GM23248 (cell line): ENCODE measurements around the gene TNFRSF19. TPM values are rescaled to one million over a fixed set of nuclear protein-coding genes. Genes with fewer than 3 reads are reported as not detected.

Experiments
- DNase-seq: peaks from one replicate; pipeline ENCODE4 v3.0.0-alpha.2; 2015
- H2AFZ ChIP-seq: fragments of 200-600 bp; sonication (generic); 2 replicates; pipeline ENCODE4 v1.6.1; 2016; ENCODE audit warnings: antibody characterized with exemption
- H3F3A ChIP-seq: fragments of 200-600 bp; sonication (generic); 2 replicates; pipeline ENCODE4 v1.6.1; 2016; ENCODE audit warnings: mild to moderate bottlenecking, antibody characterized with exemption, mixed run types; ENCODE audit not compliant: insufficient read depth
- H3K27ac ChIP-seq: fragments of 200-600 bp; sonication (generic); 2 replicates; pipeline ENCODE4 v1.5.1; 2016; ENCODE audit warnings: mild to moderate bottlenecking
- H3K27me3 ChIP-seq: fragments of 200-600 bp; sonication (generic); replicated peaks from 2 replicates; pipeline ENCODE4 v1.6.1; 2016; ENCODE audit warnings: mild to moderate bottlenecking; ENCODE audit not compliant: insufficient read depth
- H3K36me3 ChIP-seq: fragments of 200-600 bp; sonication (generic); 2 replicates; pipeline ENCODE4 v1.6.1; 2016; ENCODE audit warnings: low read depth, mild to moderate bottlenecking
- H3K4me1 ChIP-seq: fragments of 200-600 bp; sonication (generic); 2 replicates; pipeline ENCODE4 v1.6.1; 2016; ENCODE audit warnings: mild to moderate bottlenecking; ENCODE audit not compliant: insufficient read depth
- H3K4me2 ChIP-seq: fragments of 200-600 bp; sonication (generic); one replicate; pipeline ENCODE4 v1.6.1; 2016; ENCODE audit warnings: mild to moderate bottlenecking; ENCODE audit not compliant: unreplicated experiment
- H3K4me3 ChIP-seq: fragments of 200-600 bp; sonication (generic); 2 replicates; pipeline ENCODE4 v1.5.1; 2016; ENCODE audit warnings: mild to moderate bottlenecking
- H3K79me2 ChIP-seq: fragments of 200-600 bp; sonication (generic); 2 replicates; pipeline ENCODE4 v1.6.1; 2016; ENCODE audit warnings: mild to moderate bottlenecking; ENCODE audit not compliant: insufficient read depth
- H3K9ac ChIP-seq: fragments of 200-600 bp; sonication (generic); 2 replicates; pipeline ENCODE4 v1.6.1; 2016; ENCODE audit warnings: mild to moderate bottlenecking
- H3K9me2 ChIP-seq: fragments of 200-600 bp; sonication (generic); 2 replicates; pipeline ENCODE4 v1.6.1; 2016; ENCODE audit warnings: mixed run types, mild to moderate bottlenecking, moderate library complexity; ENCODE audit not compliant: insufficient read depth
- H3K9me3 ChIP-seq: fragments of 200-600 bp; sonication (generic); one replicate; pipeline ENCODE4 v1.6.1; 2017; ENCODE audit warnings: low read depth
- H4K20me1 ChIP-seq: fragments of 200-600 bp; sonication (generic); 2 replicates; pipeline ENCODE4 v1.6.0; 2016; ENCODE audit not compliant: insufficient read depth
- EZH2 ChIP-seq: fragments of 200-600 bp; sonication (generic); IDR thresholded peaks from 2 replicates; pipeline ENCODE4 v1.6.1; 2018; ENCODE audit warnings: antibody characterized with exemption, mild to moderate bottlenecking; ENCODE audit not compliant: insufficient read depth, poor library complexity, severe bottlenecking
- EZH2phosphoT487 ChIP-seq: fragments of 200-600 bp; sonication (generic); IDR thresholded peaks from 2 replicates; pipeline ENCODE4 v1.6.1; 2018; ENCODE audit warnings: antibody characterized with exemption, moderate library complexity, mild to moderate bottlenecking, low read depth; ENCODE audit not compliant: insufficient read depth
- WGBS, 2 experiments: methylation state at CpG; one replicate each; pipeline ENCODE4 v1.1.6; 2015 to 2017; ENCODE audit warnings: low lambda C conversion rate in 2 of 2, low coverage in 1 of 2; ENCODE audit errors: missing lambda C conversion rate in 2 of 2; 5-methylcytosine and 5-hydroxymethylcytosine counted together
- in situ Hi-C: fragments of 300-500 bp; cut with MboI; formaldehyde crosslinking; loops from 2 replicates; pipeline ENCODE4 v1.15.0; 2020
- polyA plus RNA-seq: library from polyadenylated mRNA; unstranded; fragments of >200 nt; fragmentation: Nextera tagmentation; extraction: Ambion mirVana; gene quantifications from 2 replicates; pipeline ENCODE4 v1.2.1, GENCODE V29; 2016
- total RNA-seq: library from RNA; depleted of rRNA; stranded (reverse); fragments of >200 nt; shearing (Covaris generic); gene quantifications from 2 replicates; pipeline ENCODE4 v1.2.3, GENCODE V29; 2014

The TNFRSF19 gene
- total and polyA plus RNA-seq, 2 experiments from 2014 or later = 3.4 TPM

DNA sequence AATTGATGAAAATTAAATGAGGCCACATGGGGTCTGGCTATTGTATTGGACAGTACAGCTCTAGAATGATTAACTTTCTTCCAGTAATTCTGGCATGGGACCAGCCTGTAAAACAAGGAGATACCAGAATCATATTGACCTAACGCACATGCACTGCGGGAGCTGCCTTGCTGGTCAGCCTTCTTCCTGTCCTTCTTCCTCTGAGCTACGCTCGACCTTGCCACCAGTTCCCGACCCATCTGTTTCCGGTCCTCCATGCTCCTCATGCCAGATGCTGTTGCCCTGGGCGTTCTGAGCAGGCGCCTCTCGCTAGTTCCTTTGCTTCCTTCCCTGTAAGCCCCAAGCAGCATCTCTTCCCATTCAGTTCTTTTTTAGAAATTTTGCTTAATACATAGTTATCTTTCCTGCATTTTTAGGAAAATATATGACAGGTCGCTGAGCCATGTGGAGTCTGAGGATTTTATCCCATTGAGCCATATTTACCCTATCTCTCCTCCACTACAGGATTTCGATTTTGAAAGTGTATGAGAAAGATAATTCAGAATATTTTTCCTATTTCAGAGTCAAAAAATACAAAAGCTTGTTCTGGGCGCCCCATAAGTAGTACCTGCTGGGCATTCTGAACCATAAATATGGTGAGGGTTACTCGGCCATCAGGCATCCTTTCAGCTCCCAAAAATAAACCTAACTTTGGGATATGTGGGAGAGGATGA, 38.6 kb downstream of the TNFRSF19 start:
- Histone ChIP-seq H3K9ac (peak overlapping the region; percentile 65), H3K36me3 (no peaks in the 10 kb centered on the region), H3K27ac (peak overlapping the region; percentile 65), H3K4me3 (peak overlapping the region; percentile 66), H3K79me2 (no peaks in the 10 kb centered on the region), H2AFZ (peak overlapping the region; percentile 84), H3K4me2 (peak overlapping the region; percentile 94), H3K27me3 (no peaks in the 10 kb centered on the region), H3K4me1 (peaks cover 31% of the 10 kb centered on the region), H3K9me2 (no peaks in the 10 kb centered on the region; the same call in 1 of the 2 replicates), H3F3A (peaks cover 20% of the 10 kb centered on the region), H3K9me3 (no peaks in the 10 kb centered on the region), H4K20me1 (no peaks in the 10 kb centered on the region)
- in situ Hi-C loops = no loop called here
- DNase-seq = peak; percentile 72
- TF ChIP-seq EZH2phosphoT487 (no peak), EZH2 (no peak)
- WGBS, 2 experiments = 2 to 7% methylated on average over 13 of the region's 13 CpGs

DNA sequence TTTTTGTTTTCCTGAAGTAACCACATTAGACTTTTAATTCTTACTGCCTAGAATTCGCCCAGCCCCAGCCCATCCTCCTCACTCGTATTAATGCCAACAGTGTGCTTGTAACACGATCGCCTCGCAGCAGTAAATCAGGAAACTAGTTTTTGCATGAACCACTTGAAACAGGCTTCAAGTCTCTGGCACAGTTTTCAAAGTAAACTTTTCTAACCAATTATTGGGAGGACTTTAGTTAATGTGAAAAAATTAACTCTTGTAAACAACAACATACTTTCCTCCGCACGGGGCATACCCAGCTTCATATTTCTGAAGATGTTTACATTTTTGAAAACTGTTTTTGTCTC, 39.2 kb downstream of the TNFRSF19 start:
- H2AFZ ChIP-seq = peak overlapping the region; percentile 84
- H3K36me3 ChIP-seq = no peaks in the 10 kb centered on the region
- peak; percentile 68 for DNase-seq
- TF ChIP-seq EZH2 = no peak
- TF ChIP-seq EZH2phosphoT487 = no peak
- H3K4me2 ChIP-seq = peak overlapping the region; percentile 94
- peaks cover 31% of the 10 kb centered on the region for H3K4me1 ChIP-seq
- peak overlapping the region; percentile 66 for H3K4me3 ChIP-seq
- H3K27me3 ChIP-seq = no peaks in the 10 kb centered on the region
- no peaks in the 10 kb centered on the region for H3K79me2 ChIP-seq
- H3K9ac ChIP-seq = peak overlapping the region; percentile 65
- in situ Hi-C loops = no loop called here
- 0 to 2% methylated on average over 7 of the region's 7 CpGs for WGBS, 2 experiments
- H3K9me3 ChIP-seq = no peaks in the 10 kb centered on the region
- H3F3A ChIP-seq = peaks cover 20% of the 10 kb centered on the region
- H3K9me2 ChIP-seq = no peaks in the 10 kb centered on the region; the same call in 1 of the 2 replicates
- peak overlapping the region; percentile 65 for H3K27ac ChIP-seq
- no peaks in the 10 kb centered on the region for H4K20me1 ChIP-seq

DNA sequence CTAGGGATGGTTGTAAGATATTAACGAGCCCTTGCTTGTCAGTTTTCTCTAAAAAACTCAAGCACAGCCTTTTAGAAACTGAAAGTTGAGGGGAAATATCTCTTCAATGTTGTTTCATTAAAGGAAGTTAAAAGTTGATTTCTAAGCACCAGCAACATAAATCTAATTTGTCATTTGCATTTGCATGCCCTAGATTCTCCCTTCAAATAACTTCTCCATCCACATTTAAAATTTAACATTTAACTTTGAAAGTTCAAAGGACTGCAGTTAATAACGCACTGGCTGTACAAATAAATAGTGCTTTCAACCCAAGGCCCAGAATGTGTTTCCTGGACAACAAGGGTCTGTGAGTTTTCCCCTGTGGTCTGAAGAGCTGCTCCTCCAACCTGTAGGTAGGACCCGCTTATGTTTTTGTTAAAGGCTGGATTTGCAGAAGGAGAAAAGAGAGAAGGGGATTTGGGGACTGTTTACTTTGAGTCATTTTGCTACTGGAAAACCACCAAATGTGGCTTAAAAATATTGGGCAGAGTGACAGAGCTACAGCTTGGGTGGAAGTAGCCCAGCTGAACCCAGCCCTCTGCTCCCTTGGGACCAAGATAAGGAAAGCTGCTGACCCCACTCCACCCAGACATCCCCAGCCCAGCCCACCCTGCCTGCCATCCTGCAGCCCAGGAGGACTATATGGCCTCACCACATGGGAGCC, 39.8 kb downstream of the TNFRSF19 start:
- H3K79me2 ChIP-seq = no peaks in the 10 kb centered on the region
- H3K27ac ChIP-seq = peak overlapping the region; percentile 65
- H3K36me3 ChIP-seq = no peaks in the 10 kb centered on the region
- WGBS, 2 experiments = 3 to 6% methylated on average over 3 of the region's 3 CpGs
- peak overlapping the region; percentile 94 for H3K4me2 ChIP-seq
- H2AFZ ChIP-seq = peak overlapping the region; percentile 84
- H3K4me1 ChIP-seq = peaks cover 31% of the 10 kb centered on the region
- H4K20me1 ChIP-seq = no peaks in the 10 kb centered on the region
- peaks cover 20% of the 10 kb centered on the region for H3F3A ChIP-seq
- peak overlapping the region; percentile 66 for H3K4me3 ChIP-seq
- DNase-seq = peak; percentile 51
- in situ Hi-C loops = no loop called here
- peak overlapping the region; percentile 65 for H3K9ac ChIP-seq
- H3K9me2 ChIP-seq = no peaks in the 10 kb centered on the region
- no peaks in the 10 kb centered on the region for H3K9me3 ChIP-seq
- H3K27me3 ChIP-seq = no peaks in the 10 kb centered on the region
- no peak for TF ChIP-seq EZH2

DNA sequence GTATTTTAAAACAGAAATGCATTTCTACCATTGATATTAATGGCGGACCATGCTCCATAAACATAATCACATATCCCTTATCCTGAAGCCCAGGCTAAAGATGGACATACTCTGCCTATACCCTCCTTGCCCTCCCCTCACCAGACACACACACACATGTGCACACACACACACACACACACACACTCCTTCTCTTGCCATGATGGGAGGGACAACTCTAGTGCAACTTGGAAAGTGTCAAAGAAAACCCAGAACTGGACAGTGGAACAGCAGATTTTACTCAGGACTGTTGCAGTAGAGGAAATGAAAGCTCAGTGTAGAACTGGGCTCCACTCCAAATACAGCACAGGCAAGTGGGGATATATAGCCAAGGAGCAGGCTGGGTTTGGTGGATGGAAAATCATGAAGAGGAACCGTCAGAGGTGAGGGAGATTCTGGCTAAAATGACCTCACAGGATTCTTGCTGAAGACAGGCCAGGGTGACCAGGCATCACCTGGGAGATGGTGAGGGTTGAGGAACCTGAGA, 40.8 kb downstream of the TNFRSF19 start:
- in situ Hi-C loops = no loop called here
- TF ChIP-seq EZH2phosphoT487 (no peak), EZH2 (no peak)
- H3K79me2 ChIP-seq = no peaks in the 10 kb centered on the region
- H4K20me1 ChIP-seq = no peaks in the 10 kb centered on the region
- no peak overlapping the region for H2AFZ ChIP-seq
- H3K4me2 ChIP-seq = peak overlapping the region; percentile 94
- WGBS, 2 experiments = 82 to 83% methylated on average over 2 of the region's 2 CpGs
- H3K27ac ChIP-seq = no peak overlapping the region
- peaks cover 20% of the 10 kb centered on the region for H3F3A ChIP-seq
- no peaks in the 10 kb centered on the region for H3K9me3 ChIP-seq
- H3K9ac ChIP-seq = no peak overlapping the region
- H3K9me2 ChIP-seq = no peaks in the 10 kb centered on the region
- H3K36me3 ChIP-seq = no peaks in the 10 kb centered on the region
- no peaks in the 10 kb centered on the region for H3K27me3 ChIP-seq
- peak; percentile 20 for DNase-seq
- H3K4me3 ChIP-seq = no peak overlapping the region
- H3K4me1 ChIP-seq = peaks cover 31% of the 10 kb centered on the region
